Activated naive CD8-positive, alpha-beta T cell (primary cell): Measurements from ENCODE around the gene SCGB1D1.

Source experiments
- H3K27ac Mint-ChIP-seq: one replicate; pipeline ENCODE4 v1.8.0; 2021; ENCODE audit warnings: mixed read lengths
- H3K27me3 Mint-ChIP-seq: one replicate; pipeline ENCODE4 v1.8.0; 2021; ENCODE audit warnings: mixed read lengths
- H3K36me3 Mint-ChIP-seq: one replicate; pipeline ENCODE4 v1.8.0; 2021; ENCODE audit warnings: mixed read lengths
- H3K4me1 Mint-ChIP-seq: one replicate; pipeline ENCODE4 v1.8.0; 2021; ENCODE audit warnings: low read depth, mixed read lengths
- H3K4me3 Mint-ChIP-seq: one replicate; pipeline ENCODE4 v1.8.0; 2021; ENCODE audit warnings: mild to moderate bottlenecking, mixed read lengths
- H3K9me3 Mint-ChIP-seq: one replicate; pipeline ENCODE4 v1.8.0; 2021; ENCODE audit warnings: low read depth, mixed read lengths

The SCGB1D1 gene, protein sequence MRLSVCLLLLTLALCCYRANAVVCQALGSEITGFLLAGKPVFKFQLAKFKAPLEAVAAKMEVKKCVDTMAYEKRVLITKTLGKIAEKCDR

DNA sequence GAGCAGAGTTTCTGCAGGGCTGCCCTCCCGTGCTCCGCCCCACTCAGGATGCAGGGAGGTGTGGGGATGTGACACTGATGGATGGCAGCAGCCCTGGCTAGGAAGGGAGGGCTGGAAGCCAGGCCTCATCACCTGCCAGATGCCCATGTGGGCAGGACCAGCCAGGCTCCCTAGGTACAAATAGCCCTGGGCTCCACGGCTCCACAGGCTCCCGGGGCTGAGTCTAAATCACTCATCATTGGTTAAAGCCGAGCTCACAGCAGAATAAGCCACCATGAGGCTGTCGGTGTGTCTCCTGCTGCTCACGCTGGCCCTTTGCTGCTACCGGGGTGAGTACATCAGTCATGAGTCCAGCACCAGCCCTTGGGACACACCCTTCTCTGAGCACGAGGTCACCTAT is at the start of gene SCGB1D1:
Gene SCGB1D1, plus strand, starts transcription at position 206 of the 400 bp plus-strand sequence. Its CDS starts 69 bp downstream, at position 275.
- Mint-ChIP-seq H3K4me3 (no peak within 1 kb of the TSS), H3K4me1 (no peaks in the 10 kb centered on the region), H3K36me3 (peaks cover 2% of the 10 kb centered on the region), H3K27ac (no peak within 1 kb of the TSS), H3K27me3 (peaks cover 26% of the 10 kb centered on the region), H3K9me3 (no peaks in the 10 kb centered on the region)

DNA sequence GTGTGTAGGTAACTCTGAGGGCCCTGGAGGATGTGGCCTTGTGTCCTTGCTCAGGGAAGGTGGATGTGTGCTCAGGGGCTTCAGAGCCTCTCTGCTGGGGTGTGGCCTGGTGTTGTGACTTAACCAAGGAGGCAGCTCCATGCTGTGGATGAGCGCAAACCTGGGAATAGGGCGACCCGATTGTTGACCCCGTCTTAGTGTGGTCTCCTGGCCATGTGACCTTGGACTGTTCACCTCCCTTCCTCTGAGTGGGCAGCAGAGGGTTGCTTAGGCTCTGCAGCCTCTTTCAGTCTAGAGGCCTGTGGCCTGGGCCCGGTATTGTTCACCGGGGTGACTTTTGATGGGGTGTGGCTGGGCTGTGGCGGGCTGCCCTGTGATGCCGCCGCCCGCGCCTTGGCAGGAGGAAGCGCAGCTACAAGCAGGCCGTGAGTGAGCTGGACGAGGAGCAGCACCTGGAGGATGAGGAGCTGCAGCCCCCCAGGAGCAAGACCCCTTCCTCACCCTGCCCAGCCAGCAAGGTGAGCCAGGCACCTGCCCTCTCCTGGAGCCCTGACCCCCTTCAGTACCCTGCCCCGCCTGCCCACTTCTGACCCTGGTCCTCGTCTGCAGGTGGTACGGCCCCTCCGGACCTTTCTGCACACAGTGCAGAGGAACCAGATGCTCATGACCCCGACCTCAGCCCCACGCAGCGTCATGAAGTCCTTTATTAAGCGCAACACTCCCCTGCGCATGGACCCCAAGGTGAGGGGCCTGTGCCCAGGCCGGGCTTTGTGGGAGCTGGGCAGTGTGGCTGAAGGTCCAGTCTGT is 49.5 kb upstream of the SCGB1D1 start:
- no peaks in the 10 kb centered on the region for H3K36me3 Mint-ChIP-seq
- no peaks in the 10 kb centered on the region for H3K9me3 Mint-ChIP-seq
- H3K27me3 Mint-ChIP-seq, result no peaks in the 10 kb centered on the region
- H3K4me1 Mint-ChIP-seq, result no peaks in the 10 kb centered on the region
- H3K27ac Mint-ChIP-seq, result no peak overlapping the region
- no peak overlapping the region for H3K4me3 Mint-ChIP-seq

DNA sequence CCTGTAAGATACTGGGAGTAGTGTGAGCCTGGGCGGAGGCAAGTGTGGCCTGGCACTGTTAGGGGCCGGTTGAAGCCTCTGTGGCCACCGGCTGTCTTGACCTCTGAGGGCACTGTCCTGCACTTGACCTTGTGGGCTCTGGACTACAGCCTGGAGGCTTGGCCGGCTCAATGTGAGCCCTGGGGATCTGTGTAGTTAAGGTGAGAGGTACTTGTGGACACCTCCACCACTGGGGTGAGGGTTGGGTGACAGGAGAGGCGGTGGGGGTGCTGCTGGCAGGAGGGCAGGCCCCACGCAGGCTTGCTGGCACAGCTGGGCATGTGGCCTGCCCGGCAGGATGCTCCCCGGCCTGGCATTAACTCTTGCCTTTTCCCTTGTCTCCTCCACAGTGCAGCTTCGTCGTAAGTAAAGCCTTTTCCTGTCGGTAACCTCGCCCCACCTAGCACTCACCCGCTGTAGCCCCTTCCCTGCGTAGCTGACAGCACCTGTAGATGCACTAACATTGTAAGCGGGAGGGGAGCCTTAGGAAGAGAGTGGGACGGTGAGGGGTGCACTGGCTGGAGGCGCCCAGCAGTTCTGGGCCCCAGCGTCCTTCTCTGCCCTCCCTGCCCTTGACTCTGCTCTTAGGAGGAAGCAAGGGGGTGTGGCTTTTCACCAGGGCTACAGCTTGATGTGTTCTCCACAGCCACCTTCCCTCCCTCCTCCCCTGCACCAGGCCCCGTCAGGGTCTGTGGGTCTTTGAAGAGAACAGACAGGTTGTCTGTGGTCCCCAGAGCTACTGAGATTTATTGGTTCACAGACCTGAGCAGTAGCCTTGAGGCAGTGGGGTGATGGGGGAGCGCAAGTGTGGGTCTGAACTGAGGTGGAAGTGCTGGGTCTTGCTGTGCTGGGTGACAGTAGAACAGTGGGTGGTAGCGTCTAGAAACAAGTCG is 48.6 kb upstream of the SCGB1D1 start:
- no peaks in the 10 kb centered on the region for H3K27me3 Mint-ChIP-seq
- no peaks in the 10 kb centered on the region for H3K36me3 Mint-ChIP-seq
- H3K4me1 Mint-ChIP-seq, result no peaks in the 10 kb centered on the region
- H3K9me3 Mint-ChIP-seq, result no peaks in the 10 kb centered on the region
- H3K27ac Mint-ChIP-seq, result no peak overlapping the region
- H3K4me3 Mint-ChIP-seq, result no peak overlapping the region

DNA sequence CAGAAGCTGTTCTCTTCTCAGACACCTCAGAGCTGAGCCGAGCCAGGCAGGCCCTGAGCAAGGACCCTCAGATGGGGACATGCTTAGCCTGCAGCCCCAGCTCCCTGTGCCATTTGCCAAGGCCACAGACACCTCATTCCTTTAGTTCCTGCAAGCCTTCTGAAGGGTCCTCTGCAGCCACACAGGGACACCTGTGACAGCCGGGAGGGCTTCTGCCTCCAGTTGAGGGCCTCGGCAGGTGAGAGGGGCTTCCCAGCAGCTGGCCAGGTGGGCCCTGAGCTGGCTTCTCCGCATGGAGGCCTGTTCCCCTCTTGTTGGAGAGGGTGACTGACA is 48.0 kb upstream of the SCGB1D1 start:
- Mint-ChIP-seq H3K4me3 (no peak overlapping the region), H3K4me1 (no peaks in the 10 kb centered on the region), H3K27ac (no peak overlapping the region), H3K9me3 (no peaks in the 10 kb centered on the region), H3K36me3 (no peaks in the 10 kb centered on the region), H3K27me3 (no peaks in the 10 kb centered on the region)

DNA sequence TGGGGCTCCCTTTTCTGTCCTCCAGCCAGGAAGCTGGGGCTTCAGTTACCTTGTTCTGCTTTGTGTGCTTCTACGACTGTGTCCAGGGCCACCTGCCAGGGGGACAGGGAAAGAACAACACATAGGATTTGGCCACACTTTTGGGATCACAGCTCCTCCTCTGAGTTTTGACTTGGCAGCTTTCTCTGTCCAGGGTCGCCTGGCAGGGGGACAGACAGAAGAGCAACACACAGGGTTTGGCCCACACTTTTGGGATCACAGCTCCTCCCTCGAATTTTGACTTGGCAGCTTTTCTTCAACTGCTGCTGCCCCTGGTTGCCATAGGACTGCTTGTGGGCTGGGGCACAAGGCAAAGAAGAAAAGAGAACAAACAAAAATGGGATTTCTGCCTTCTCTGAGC is 47.1 kb upstream of the SCGB1D1 start:
- Mint-ChIP-seq H3K27ac (no peak overlapping the region), H3K4me3 (no peak overlapping the region), H3K27me3 (no peaks in the 10 kb centered on the region), H3K9me3 (no peaks in the 10 kb centered on the region), H3K36me3 (no peaks in the 10 kb centered on the region), H3K4me1 (no peaks in the 10 kb centered on the region)

DNA sequence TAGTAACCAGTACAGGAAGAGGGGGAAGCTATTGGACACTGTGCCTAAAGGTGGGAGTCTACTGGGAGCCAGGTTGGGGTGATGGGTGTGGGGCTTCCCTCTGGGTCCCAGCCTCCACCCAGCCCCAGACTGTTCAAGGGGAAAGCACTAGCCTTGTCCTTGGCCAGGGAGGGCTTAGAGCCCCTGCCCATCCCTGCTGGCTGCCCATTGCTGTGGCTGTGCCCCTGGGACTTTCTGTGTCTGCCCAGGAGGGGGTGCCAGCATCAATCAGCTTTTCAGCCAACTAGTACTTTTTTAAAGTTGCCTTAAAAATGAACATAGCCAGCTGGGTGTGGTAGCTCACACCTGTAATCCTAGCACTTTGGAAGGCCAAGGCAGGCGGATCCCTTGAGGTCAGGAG is 46.3 kb upstream of the SCGB1D1 start:
- Mint-ChIP-seq H3K27me3 (no peaks in the 10 kb centered on the region), H3K4me1 (no peaks in the 10 kb centered on the region), H3K4me3 (no peak overlapping the region), H3K27ac (no peak overlapping the region), H3K36me3 (no peaks in the 10 kb centered on the region), H3K9me3 (no peaks in the 10 kb centered on the region)

DNA sequence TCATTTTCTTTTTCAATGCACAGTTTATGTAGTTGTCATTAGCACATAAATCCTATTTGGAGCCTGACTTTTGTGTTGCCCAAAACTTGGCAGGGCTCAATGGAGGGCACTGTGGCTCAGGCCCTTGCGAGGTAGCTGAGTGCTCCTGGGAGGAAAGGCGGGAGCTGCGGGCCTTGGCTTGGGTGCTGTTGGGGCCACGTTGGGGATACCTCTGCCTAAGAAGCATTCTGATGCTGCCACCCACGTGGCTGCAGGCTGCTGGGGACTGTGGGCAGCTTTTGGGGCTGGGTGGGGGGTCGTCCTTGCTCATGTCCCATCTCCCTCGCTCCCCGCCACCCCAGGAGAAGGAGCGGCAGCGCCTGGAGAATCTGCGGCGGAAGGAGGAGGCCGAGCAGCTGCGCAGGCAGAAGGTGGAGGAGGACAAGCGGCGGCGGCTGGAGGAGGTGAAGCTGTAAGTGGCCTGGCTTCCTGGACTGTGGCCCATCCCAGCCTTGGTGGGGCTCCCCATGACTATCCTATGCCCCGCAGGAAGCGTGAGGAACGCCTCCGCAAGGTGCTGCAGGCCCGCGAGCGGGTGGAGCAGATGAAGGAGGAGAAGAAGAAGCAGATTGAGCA is 45.3 kb upstream of the SCGB1D1 start:
- H3K27ac Mint-ChIP-seq, result no peak overlapping the region

DNA sequence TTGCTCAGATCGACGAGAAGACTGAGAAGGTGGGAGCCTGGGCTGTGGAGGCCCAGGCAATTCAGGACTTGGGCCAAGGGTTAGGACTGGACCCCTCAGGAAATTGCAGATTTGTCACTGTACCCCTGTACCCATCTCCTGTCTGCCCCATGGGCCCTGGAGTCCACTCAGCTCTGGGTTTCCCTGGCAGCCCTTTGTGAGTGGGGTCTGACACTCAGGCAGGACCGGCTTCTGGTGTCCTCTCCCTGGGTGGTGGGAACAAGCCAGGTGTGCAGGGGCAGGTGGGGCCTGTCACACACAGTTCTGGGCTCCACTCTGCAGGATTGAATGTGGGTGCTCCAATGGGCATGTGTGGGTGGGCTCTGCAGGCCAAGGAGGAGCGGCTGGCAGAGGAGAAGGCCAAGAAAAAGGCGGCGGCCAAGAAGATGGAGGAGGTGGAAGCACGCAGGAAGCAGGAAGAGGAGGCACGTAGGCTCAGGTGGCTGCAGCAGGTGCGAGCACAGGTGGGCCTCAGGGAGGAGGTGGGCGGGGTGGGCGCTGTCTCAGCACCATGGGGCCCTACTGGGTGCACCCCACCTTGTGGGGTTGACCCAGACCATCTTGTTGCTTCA is 44.6 kb upstream of the SCGB1D1 start:
- no peak overlapping the region for H3K4me3 Mint-ChIP-seq
- no peaks in the 10 kb centered on the region for H3K4me1 Mint-ChIP-seq
- no peak overlapping the region for H3K27ac Mint-ChIP-seq
- H3K27me3 Mint-ChIP-seq, result no peaks in the 10 kb centered on the region
- H3K9me3 Mint-ChIP-seq, result no peaks in the 10 kb centered on the region
- peaks cover 4% of the 10 kb centered on the region for H3K36me3 Mint-ChIP-seq

More for the DNA sequence above, 45.3 kb upstream of the SCGB1D1 start:
- Mint-ChIP-seq H3K36me3 (peaks cover 4% of the 10 kb centered on the region), H3K27me3 (no peaks in the 10 kb centered on the region), H3K4me3 (no peak overlapping the region), H3K9me3 (no peaks in the 10 kb centered on the region), H3K4me1 (no peaks in the 10 kb centered on the region)

DNA sequence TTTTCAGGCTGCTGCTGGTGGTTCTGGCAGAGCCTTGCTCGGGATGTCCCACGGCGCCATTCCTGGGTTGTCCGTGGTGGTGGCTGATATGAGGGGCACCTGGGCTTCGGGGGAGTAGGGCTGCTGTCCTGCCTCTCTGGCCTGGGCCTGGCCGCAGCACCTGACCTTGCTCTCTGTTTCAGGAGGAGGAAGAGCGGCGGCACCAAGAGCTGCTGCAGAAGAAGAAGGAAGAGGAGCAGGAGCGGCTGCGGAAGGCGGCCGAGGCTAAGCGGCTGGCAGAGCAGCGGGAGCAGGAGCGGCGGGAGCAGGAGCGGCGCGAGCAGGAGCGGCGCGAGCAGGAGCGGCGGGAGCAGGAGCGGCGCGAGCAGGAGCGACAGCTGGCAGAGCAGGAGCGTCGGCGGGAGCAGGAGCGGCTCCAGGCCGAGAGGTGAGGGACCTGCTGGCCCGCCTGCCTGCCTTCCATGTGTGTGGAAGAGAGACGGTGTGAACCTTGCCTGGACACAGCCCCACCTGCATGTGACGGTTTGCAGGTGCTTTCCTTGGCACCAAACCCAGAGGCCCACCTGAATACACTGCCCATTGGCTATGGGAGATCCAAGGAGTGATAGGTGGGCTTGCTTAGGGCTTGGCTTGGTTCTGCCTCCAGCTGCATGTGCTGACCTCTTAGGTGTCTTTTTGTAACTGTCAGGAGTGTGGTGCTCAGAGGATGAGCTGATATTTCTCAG is 43.4 kb upstream of the SCGB1D1 start:
- peaks cover 4% of the 10 kb centered on the region for H3K36me3 Mint-ChIP-seq

DNA sequence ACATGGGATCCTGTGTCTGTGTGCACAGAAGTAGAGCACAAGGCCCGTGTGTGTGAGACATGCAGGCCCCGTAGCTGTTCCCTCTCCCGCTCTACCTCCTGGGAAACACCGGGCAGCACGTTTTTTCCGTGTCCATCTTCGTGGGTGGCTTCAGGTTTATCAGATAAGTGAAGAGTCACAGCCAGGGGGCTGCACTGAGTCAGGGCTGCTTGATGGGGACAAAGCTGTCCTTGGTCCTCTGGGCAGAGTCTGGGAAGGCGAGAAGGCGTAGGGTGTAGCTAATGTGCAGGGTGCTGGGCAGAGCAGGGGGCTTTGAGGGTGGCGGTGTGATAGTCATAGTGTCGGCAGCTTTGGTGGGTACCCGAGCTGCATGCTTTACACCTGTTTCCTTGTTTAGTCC is 42.5 kb upstream of the SCGB1D1 start:
- Mint-ChIP-seq H3K27ac (no peak overlapping the region), H3K4me1 (no peaks in the 10 kb centered on the region), H3K9me3 (no peaks in the 10 kb centered on the region), H3K4me3 (no peak overlapping the region), H3K36me3 (peaks cover 4% of the 10 kb centered on the region), H3K27me3 (no peaks in the 10 kb centered on the region)

More for the DNA sequence above, 43.4 kb upstream of the SCGB1D1 start:
- H3K4me1 Mint-ChIP-seq, result no peaks in the 10 kb centered on the region
- no peak overlapping the region for H3K27ac Mint-ChIP-seq
- no peaks in the 10 kb centered on the region for H3K9me3 Mint-ChIP-seq
- no peak overlapping the region for H3K4me3 Mint-ChIP-seq
- H3K27me3 Mint-ChIP-seq, result no peaks in the 10 kb centered on the region

DNA sequence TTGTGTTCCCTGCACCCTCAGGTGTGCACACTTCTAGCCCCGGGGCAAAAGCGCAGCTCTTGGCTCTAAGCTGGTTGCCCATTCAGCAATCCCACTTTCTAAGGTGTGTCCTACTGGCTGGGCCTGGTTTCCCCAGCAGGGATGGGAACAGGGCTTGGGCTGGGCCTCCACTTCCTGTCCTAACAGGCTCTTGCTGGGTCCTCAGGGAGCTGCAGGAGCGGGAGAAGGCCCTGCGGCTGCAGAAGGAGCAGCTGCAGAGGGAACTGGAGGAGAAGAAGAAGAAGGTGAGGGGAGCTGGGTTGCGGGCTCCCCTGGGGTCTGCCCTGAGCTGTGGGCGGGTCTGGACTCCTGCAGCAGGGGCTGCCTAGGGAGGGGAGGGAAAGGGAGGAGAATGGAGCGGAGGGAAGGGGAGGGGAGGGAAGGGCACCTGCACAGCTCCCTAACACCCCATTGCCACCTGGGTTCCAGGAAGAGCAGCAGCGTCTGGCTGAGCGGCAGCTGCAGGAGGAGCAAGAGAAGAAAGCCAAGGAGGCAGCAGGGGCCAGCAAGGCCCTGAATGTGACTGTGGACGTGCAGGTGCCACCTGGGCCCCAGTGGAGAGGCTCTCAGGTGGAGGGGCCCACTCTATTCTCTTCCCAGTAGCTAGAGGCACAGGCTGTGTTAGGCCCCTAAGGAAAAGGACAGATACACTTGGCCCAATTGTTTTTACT is 41.6 kb upstream of the SCGB1D1 start:
- no peaks in the 10 kb centered on the region for H3K4me1 Mint-ChIP-seq

DNA sequence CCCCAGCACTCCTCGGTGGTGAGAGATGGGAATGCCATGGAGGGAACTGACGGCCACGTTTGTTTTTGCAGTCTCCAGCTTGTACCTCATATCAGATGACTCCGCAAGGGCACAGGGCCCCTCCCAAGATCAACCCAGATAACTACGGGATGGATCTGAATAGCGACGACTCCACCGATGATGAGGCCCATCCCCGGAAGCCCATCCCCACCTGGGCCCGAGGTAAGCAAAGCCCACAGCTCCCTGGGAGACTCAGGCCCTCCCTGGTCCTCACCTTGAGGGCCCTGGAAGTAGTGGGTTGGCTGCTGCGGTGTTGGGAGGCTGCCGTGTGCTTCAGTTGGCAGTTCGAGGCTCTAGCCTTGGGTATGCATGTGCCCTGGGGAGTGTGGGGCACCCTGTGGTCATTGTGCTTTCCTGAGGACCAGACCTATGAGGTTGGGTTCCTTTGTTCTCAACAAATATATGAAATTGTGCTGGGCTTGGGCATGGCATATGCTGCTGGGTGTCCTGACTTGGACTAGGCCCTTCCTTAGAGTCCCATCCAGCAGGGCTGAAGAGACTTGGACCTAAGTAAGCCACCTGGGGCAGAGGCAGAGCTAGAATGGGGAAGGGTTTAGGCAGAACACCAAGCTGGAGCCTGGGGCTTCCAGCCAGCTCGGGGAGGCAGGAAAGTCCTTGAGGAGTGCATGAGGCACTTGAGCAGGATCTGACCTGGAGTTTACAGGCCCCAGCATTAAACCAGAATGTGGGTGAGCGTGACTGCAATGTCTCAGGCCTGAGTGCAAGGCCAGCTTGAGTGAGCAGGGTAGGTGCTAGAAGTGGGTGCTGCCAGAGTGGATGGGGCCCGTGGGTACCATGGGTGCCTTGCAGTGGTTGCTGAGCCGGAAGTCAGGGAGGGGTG is 39.8 kb upstream of the SCGB1D1 start:
- Mint-ChIP-seq H3K4me1 (no peaks in the 10 kb centered on the region), H3K27me3 (no peaks in the 10 kb centered on the region), H3K36me3 (peaks cover 9% of the 10 kb centered on the region), H3K9me3 (no peaks in the 10 kb centered on the region), H3K4me3 (no peak overlapping the region), H3K27ac (no peak overlapping the region)

More for the DNA sequence above, 41.6 kb upstream of the SCGB1D1 start:
- Mint-ChIP-seq H3K27me3 (no peaks in the 10 kb centered on the region), H3K9me3 (no peaks in the 10 kb centered on the region), H3K4me3 (no peak overlapping the region), H3K36me3 (peaks cover 9% of the 10 kb centered on the region), H3K27ac (no peak overlapping the region)
